Body of pancreas (tissue), 4 donors: ENCODE data around the gene SFN. TPM values are rescaled to one million over a fixed set of nuclear protein-coding genes. Genes with fewer than 3 reads are reported as not detected.
"Not testable (repeated sequence)": the region's sequence is repeated elsewhere in the genome, so short reads cannot be mapped to it uniquely, and the experiment has no call there.

Source experiments
- ATAC-seq: fragments of 150-250 bp; one replicate; pipeline ENCODE4 v1.9.1; 2016
- DNase-seq, 4 donors: peaks; one replicate each; pipeline ENCODE4 v3.0.0-alpha.2; 2019
- H3K27ac ChIP-seq, 4 donors: fragments of 200-600 bp; sonication (generic); 1 replicate in 3 of 4; 2 replicates in 1 of 4; pipeline versions ENCODE4 v1.5.1 to v1.6.1; 2016 to 2019; ENCODE audit warnings: mild to moderate bottlenecking in 1 of 4, mixed read lengths in 1 of 4, moderate library complexity in 1 of 4
- H3K27me3 ChIP-seq, 2 donors: fragments of 200-600 bp; sonication (generic); one replicate each; pipeline ENCODE4 v1.6.0; 2016; ENCODE audit warnings: mild to moderate bottlenecking in 1 of 2
- H3K36me3 ChIP-seq, 2 donors: fragments of 200-600 bp; sonication (generic); replicated peaks in 1 of 2; 2 replicates each; pipeline ENCODE4 v1.5.1; 2016; ENCODE audit warnings: low read depth in 2 of 2; ENCODE audit not compliant: insufficient read depth in 1 of 2
- H3K4me1 ChIP-seq: fragments of 200-600 bp; sonication (generic); one replicate; pipeline ENCODE4 v1.6.0; 2016
- H3K4me3 ChIP-seq, 2 donors: fragments of 200-600 bp; sonication (generic); 1 replicate in 1 of 2; 2 replicates in 1 of 2; pipeline ENCODE4 v1.5.1; 2016 to 2019
- H3K9me3 ChIP-seq, 3 donors: fragments of 200-600 bp; sonication (generic); 1 replicate in 2 of 3; 2 replicates in 1 of 3; pipeline ENCODE4 v1.5.1; 2016
- POLR2A ChIP-seq, 3 donors: fragments of 450-650 bp; IDR thresholded peaks; one replicate each; pipeline ENCODE4 v1.6.1; 2016; ENCODE audit warnings: antibody characterized with exemption in 3 of 3, mild to moderate bottlenecking in 2 of 3
- WGBS, 2 donors: methylation state at CpG; one replicate each; pipeline ENCODE4 v1.1.5; 2017; 5-methylcytosine and 5-hydroxymethylcytosine counted together
- intact Hi-C: fragments of 100-400 bp; cut with DNase I; formaldehyde crosslinking; loops from one replicate; pipeline ENCODE4 v1.15.1; 2023
- total RNA-seq, 2 donors: library from RNA; depleted of rRNA; stranded (reverse); fragments of >200 nt; gene quantifications; one replicate each; pipeline ENCODE4 v1.1.0, GENCODE V29; 2016
- TF ChIP-seq, protein P1 (sequence below), 7 experiments: fragments of 450-650 bp in 4 of 7; fragments of 200-600 bp in 3 of 7; sonication (generic) in 3 of 7; IDR thresholded peaks; one replicate each; pipeline ENCODE4 v1.5.1; 2016 to 2019; ENCODE audit warnings: antibody characterized with exemption in 7 of 7

SFN gene
- total RNA-seq, 2 donors from 2014 or later = 0.66 to 1.6 TPM

DNA sequence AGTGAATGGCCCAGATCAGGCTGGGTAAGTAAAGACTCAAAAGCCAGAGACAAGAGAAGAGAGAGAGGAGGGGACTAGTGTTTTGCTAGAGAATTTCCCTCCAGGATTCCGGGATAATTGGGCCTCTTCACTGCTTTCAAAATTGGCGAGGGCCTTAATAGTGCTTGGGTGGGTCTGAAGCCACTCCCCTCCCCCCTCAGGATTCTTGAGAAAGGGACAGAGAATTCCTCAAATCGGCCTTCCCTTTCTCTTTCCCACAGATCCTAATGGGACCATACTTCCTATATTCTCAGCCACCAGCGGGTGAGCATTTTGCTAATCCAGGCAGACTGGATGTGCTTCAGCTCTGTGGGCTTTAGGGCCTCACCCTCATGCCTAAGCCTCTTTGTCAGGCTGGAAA, 11.9 kb downstream of the SFN start:
- Histone ChIP-seq H3K9me3 (no peaks in the 10 kb centered on the region), H3K4me3 (no peak overlapping the region), H3K36me3 (peaks cover 0 to 10% of the 10 kb centered on the region in 2 donors), H3K4me1 (no peaks in the 10 kb centered on the region), H3K27ac (no peak overlapping the region), H3K27me3 (no peaks in the 10 kb centered on the region)
- WGBS, 2 donors = 64 to 86% methylated on average over 4 of the region's 4 CpGs
- intact Hi-C loops = no loop called here
- TF ChIP-seq, protein P1, sequence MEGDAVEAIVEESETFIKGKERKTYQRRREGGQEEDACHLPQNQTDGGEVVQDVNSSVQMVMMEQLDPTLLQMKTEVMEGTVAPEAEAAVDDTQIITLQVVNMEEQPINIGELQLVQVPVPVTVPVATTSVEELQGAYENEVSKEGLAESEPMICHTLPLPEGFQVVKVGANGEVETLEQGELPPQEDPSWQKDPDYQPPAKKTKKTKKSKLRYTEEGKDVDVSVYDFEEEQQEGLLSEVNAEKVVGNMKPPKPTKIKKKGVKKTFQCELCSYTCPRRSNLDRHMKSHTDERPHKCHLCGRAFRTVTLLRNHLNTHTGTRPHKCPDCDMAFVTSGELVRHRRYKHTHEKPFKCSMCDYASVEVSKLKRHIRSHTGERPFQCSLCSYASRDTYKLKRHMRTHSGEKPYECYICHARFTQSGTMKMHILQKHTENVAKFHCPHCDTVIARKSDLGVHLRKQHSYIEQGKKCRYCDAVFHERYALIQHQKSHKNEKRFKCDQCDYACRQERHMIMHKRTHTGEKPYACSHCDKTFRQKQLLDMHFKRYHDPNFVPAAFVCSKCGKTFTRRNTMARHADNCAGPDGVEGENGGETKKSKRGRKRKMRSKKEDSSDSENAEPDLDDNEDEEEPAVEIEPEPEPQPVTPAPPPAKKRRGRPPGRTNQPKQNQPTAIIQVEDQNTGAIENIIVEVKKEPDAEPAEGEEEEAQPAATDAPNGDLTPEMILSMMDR (IDR thresholded peaks at IDR 0.05) = no peak
- TF ChIP-seq POLR2A (IDR thresholded peaks at IDR 0.05) = no peak
- ATAC-seq (no peak), DNase-seq (no peak)

DNA sequence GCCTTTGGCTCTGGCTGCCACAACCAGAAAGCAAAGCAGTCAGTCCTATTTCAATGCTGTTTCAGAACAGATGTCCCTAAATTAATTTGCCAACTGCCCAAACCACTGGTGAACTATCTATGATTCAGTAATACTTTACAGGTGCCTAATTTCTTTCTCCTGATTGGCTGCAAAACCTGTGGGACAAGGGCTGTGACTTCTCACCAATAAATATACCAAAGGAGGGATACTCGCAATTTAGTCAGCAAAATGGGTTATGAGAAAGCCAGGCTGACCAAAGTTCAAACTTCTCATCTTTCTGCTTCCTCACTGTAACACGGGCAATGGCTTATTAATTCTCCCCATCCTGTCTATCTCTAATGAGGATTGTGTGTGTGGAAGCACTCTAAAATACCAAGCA, 14.4 kb downstream of the SFN start:
- Histone ChIP-seq H3K9me3 (no peaks in the 10 kb centered on the region), H3K36me3 (peaks cover under 1 to 22% of the 10 kb centered on the region in 2 donors), H3K4me1 (no peaks in the 10 kb centered on the region), H3K27me3 (no peaks in the 10 kb centered on the region), H3K4me3 (no peak overlapping the region), H3K27ac (no peak overlapping the region)
- 62 to 75% methylated on average over 2 of the region's 2 CpGs for WGBS, 2 donors
- TF ChIP-seq POLR2A (IDR thresholded peaks at IDR 0.05) = no peak
- TF ChIP-seq, protein P1 (IDR thresholded peaks at IDR 0.05) = no peak
- no peak for DNase-seq
- ATAC-seq = no peak
- intact Hi-C loops = no loop called here

DNA sequence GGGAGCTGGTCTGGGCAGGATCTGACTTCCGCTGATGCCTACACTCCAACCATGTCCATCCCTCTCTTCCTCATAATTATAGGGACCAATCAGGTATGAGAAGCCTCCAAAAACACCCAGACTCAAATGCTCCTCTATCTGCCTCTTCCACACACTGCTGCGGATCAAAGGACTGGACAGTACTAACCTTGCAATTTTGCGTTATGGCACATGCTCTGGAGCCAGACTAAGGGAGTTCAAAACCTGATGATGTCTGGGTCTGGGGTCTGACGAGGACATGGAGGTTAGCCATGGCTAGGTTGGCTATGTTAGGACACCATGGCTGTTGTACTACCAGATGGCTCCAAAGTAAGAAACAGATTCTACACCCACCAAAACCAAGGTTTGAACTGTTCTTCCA, 16.8 kb downstream of the SFN start:
- ATAC-seq = no peak
- Histone ChIP-seq H3K36me3 (peaks cover 21 to 42% of the 10 kb centered on the region in 2 donors), H3K4me3 (no peak overlapping the region), H3K27ac (no peak overlapping the region), H3K27me3 (no peaks in the 10 kb centered on the region), H3K4me1 (no peaks in the 10 kb centered on the region), H3K9me3 (no peaks in the 10 kb centered on the region)
- 89 to 94% methylated on average over 4 of the region's 4 CpGs for WGBS, 2 donors
- intact Hi-C loops = no loop called here
- TF ChIP-seq, protein P1 (IDR thresholded peaks at IDR 0.05) = no peak
- TF ChIP-seq POLR2A (IDR thresholded peaks at IDR 0.05) = no peak
- no peak for DNase-seq

DNA sequence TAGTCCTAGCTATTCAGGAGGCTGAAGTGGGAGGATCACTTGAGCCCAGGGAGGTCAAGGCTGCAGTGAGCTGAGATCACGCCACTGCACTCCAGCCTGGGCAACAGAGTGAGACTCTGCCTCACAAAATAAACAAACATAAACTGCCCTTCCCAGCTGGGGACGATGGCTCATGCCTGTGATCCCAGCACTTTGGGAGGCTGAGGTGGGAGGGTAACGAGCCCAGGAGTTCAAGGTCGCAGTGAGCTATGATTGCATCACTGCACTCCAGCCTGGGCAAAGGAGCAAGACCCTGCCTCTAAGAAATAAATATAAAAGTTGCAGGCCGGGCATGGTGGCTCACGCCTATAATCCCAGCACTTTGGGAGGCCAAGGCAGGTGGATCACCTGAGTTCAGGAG, 18.7 kb downstream of the SFN start:
- H3K27ac ChIP-seq, H3K4me3 ChIP-seq, intact Hi-C loops, H3K4me1 ChIP-seq, H3K27me3 ChIP-seq, H3K9me3 ChIP-seq, ATAC-seq, DNase-seq: not testable (repeated sequence)
- WGBS, 2 donors = 75 to 76% methylated on average over 5 to 6 of the region's 6 CpGs
- H3K36me3 ChIP-seq = peaks cover 21 to 56% of the 10 kb centered on the region in 2 donors

DNA sequence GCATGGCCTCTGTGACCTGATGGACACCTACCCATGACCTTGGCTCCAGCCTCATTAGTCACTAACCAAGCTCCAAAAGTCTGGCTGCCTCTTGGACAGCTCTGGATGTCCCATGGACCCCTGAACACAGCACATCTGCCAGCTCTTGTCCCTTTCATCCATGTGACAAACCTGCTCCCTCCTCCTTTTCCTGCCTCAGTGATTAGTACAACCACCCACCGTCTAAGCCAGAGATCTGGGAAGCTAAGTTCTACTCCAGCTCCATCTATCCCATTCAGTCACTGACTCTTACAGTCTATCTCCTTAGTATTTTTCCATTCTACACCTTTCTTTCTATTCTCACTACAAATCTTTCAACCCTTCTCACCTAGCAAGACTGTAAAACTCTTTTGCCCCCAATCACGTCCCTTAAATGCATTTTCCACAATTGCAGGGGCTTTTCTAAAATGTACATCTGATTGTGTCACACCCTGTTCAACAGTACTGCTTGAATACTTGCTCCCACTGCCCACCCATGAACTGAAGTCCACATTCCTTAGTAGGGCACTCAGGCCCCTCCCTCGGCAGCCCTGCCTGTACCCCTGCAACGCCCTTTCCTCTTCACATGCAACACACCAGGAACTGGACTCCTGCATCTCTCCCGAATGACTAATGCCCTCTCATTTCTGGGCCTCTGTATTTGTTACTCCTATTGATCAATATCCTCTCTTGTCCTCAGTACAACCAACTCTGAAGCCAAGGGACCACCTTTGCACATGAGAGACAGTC, 19.9 kb downstream of the SFN start:
- no peak overlapping the region for H3K27ac ChIP-seq
- intact Hi-C loops = no loop called here
- no peak for TF ChIP-seq POLR2A (IDR thresholded peaks at IDR 0.05)
- TF ChIP-seq, protein P1 (IDR thresholded peaks at IDR 0.05) = no peak
- H3K4me1 ChIP-seq = no peaks in the 10 kb centered on the region
- H3K27me3 ChIP-seq = no peaks in the 10 kb centered on the region
- no peak for DNase-seq
- peaks cover 21 to 56% of the 10 kb centered on the region in 2 donors for H3K36me3 ChIP-seq
- no peak overlapping the region for H3K4me3 ChIP-seq
- no peaks in the 10 kb centered on the region for H3K9me3 ChIP-seq
- 80 to 85% methylated on average over 5 of the region's 5 CpGs for WGBS, 2 donors
- no peak for ATAC-seq
